HG02588 (cell line): ENCODE results near the gene NTF4.

ENCODE experiments used
- ATAC-seq: cut with Tn5 transposase; IDR thresholded peaks from one replicate; pipeline ENCODE4 v1.9.1; 2021; ENCODE audit warnings: mild to moderate bottlenecking, moderate library complexity; ENCODE audit not compliant: unreplicated experiment

NTF4 gene, protein sequence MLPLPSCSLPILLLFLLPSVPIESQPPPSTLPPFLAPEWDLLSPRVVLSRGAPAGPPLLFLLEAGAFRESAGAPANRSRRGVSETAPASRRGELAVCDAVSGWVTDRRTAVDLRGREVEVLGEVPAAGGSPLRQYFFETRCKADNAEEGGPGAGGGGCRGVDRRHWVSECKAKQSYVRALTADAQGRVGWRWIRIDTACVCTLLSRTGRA

DNA sequence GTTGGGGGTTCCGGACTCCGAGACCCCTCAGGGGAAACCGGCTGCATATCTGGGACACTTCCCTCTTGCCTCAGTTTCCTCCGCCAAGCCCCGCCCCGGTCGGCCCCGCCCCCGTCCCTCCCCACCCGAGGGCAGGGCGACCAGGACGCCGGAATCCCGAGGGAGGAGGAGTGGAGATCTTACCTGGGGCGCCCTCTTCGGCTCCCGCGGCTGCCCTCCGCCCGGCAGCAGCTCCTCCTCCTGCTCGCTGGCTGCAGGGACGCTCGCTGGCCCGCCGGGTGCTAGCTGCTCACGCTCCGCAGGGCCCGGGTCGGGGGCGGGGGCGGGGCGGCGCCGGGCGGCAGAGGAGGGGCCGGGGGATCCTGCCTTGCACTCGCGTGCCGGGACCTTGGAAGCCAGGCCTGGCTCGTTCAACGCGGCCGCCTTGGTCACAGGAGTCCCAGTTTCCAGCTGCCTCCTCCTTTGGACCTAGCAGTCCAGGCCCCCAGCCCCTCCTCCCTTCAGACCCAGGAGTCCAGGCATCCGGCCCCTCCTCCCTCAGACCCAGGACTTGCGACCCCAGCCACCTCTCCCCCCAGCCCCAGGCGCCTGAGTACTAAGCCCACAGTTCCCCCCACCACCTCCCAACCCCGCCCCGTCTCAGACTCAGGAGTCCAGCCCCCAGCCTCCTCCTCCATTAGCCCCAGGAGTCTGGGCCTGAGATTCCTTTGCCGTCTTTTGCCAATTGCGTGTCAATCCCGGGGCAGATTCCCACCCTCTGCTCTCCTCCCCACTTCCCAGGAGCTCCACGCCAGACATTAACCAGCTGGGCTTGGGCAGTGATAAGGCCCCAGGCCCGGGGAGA, at the start of gene NTF4:
NTF4 (minus strand) TSS at position 51 of the 844 bp plus-strand sequence. CDS start 2,821 bp downstream, outside the sequence.
- ATAC-seq, result no peak

DNA sequence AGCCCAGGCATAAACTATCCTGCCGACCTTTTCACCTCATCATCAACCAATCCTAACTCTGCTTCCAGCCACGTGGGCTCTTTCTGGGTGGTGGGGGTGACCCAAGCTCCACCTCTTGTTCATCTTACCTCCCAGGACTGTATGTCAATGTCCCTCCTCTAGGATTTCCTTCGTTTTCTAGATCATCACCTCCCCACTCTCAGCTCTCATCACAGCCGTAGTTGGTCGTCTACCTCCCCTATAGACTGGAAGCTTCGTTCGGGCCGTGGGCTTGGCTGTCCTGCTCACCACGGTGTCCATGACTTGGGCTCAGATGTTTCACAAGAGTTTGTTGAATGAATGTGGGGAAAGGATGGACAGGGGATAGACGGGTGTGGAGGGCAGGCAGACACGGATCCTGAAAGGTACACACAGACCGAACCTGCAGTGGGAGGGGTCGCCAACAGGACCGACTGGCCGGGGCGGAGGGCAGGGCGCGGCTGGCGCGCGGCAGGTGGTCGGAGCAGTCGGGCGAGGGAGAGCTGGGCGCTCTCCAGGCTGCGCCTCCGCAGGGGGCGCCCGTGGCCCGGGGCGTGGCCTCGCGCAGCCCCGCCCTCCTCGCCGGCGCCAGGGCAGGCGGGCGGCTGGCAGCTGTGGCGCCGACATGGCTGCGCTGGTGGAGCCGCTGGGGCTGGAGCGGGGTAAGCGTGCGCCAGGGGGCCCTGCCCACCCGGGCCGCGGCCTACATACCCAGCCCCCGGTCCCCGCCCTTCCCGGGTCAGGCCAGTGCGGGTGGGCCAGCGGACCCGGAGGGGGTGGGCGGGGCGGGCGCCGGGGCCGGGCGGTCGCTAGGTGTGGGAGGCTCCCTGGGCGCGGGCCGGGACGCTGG, 49.4 kb upstream of the NTF4 start, which contains the start of gene LIN7B:
LIN7B (plus strand) TSS at position 609 of the 868 bp plus-strand sequence; CDS start at position 644, 35 bp downstream.
- peak; percentile 42 for ATAC-seq

DNA sequence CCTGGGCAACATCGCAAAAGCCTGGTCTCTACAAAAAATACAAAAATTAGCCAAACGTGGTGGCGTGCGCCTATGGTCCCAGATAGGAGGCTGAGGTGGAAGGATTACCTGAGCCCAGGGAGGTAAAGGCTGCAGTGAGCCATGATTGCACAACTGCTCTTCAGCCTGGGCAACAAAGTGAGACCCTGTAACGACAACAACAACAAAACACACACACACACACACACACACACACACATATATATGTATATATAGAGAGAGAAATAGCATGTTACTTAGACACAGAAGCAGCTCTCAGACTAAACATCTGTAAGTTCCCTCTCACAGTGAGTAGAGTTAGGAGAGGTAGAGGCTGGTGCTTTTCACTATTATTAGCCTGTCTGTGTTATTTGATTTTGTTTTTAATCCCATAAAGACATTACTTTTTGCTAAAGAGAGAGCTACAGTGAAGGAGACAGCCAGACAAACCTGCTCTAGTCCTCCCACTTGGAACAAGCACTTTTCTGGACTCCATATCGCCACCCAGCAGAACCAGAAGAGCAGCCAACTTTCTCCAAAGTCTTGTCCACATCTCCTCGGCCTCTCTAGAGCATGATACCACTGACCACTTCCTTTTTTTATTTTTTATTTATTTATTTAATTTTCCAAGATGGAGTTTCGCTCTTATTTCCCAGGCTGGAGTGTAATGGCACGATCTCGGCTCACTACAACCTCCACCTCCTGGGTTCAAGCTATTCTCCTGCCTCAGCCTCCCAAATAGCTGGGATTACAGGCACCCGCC, 46.8 kb upstream of the NTF4 start:
- ATAC-seq, result no peak

DNA sequence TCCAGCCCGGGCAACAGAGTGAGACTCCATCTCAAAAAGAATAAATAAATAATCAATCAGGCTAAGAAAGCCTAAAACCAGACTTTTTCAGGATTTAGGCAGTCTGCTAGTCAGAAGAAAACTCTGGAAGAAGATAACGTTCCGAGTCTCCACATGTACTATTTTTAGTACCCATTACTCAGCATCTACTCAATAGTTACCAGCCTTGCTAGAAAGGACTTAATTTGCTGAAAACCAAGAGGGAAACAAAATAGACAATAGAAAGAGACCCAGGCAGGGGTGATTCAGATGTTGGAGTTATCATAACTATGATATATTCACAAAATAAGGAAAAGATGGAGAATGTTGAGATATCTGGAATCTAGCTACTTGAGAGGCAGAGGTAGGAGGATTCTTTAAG, 45.9 kb upstream of the NTF4 start:
- no peak for ATAC-seq

DNA sequence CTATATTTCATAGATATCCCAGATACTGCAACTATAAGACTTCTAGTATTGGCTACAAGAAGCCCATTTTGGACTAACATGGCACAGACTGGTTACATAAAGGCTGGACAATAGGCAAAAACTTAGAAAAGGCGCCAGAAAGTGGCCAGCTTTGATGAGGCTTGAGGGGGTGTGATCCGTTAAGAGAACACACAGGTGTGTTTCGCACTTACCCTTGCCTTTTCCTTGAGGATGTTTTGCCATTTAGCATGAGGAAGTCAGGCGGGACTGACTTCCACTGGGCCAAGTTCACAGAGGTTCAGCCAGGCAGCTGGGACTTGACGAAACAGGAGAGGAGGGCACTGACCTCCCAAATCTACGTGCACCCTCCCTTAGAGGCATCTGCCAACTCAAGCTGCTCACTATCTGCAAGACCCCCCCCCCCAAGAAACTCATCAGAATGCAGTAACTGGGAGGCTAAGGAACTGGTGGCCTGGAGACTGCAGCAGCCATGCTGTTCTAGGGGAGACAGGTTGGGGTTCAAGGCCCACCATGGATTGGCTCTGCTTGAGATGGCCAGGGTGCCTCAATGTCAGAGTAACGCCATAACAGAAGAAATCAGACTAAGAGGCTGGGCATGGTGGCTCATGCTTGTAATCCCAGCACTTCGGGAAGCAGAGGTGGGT, 45.1 kb upstream of the NTF4 start:
- ATAC-seq, result no peak

DNA sequence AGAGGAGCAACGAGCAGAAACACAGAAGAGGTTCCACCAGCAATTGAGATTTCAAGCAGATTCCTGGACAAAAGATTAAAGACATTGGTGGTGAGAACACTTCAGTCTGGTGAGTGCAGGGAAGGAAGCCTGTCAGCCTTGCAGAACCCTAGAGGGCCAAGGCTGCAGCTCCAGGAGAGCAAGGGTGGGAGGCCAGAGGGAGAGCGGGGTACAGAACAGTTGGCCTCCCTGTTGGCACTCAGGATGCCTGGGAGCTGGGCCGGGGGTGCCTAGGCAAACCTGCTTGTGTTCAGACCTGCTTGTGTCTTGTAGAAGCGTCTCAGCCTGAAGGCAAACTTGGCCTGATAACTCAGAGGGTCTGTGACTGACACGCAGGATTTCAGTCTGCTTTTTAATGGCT, 44.4 kb upstream of the NTF4 start:
- no peak for ATAC-seq

DNA sequence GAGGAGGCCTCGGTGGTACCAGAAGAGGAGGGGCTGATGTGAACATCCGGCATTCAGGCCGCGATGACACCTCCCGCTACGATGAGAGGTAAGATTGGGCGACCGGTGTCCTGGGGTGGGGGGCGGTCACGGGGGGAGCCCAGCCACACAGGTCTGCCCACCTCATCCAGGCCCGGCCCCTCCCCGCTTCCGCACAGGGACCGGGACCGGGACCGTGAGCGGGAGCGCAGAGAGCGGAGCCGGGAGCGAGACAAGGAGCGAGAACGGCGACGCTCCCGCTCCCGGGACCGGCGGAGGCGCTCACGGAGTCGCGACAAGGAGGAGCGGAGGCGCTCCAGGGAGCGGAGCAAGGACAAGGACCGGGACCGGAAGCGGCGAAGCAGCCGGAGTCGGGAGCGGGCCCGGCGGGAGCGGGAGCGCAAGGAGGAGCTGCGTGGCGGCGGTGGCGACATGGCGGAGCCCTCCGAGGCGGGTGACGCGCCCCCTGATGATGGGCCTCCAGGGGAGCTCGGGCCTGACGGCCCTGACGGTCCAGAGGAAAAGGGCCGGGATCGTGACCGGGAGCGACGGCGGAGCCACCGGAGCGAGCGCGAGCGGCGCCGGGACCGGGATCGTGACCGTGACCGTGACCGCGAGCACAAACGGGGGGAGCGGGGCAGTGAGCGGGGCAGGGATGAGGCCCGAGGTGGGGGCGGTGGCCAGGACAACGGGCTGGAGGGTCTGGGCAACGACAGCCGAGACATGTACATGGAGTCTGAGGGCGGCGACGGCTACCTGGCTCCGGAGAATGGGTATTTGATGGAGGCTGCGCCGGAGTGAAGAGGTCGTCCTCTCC, 43.2 kb upstream of the NTF4 start:
- ATAC-seq, result no peak

DNA sequence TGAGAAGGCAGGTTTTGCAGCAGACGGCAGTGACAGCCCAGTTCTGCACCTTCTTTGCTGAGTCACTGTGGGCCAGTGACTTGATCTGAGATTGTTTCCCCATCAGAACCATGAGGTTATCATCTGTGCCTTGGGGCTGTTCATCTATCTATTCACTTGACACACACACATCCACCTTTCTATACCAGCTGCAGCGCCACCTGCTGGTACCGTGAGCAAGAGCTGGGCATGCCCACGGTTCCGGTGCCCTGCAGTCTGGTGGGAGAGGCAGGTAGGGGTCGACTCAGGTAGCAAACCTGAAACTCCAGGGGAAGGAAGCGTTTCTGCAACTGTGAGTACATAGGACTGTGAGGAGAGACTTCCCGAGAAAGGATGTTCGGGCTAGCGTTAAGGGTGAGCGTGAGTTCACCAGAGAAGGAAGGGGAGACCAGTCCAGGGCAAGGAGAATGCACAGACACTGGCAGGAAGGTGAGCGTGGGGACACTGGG, 42.1 kb upstream of the NTF4 start:
- ATAC-seq, result no peak

DNA sequence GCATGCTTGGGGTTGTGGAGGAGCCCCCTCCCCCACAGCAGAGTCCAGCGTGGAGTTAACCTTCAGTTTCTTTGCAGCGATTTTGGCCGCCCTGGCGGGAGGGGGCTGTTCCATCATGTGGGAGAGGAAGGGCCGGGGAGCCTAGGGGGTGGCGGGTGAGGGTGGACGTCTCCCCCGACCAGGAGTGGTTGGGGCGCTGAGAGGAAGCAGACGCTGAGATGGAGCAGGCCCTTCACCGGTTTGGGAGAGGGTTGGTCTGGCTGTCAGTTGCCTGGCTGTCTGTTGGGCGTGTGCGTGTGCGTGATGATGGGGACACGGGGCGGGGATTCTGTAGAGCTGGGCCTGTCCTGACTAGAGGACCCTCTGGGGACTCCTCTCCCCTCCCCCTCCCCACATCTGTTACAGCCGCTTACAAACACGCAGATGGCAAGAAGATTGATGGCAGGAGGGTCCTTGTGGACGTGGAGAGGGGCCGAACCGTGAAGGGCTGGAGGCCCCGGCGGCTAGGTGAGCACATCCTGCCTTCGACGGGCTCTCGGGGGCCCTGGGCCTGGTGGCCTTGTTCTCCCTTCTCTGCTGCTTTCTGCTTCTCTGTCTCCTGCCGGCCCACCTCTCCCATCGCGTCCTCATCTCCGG, 39.7 kb upstream of the NTF4 start:
- no peak for ATAC-seq

DNA sequence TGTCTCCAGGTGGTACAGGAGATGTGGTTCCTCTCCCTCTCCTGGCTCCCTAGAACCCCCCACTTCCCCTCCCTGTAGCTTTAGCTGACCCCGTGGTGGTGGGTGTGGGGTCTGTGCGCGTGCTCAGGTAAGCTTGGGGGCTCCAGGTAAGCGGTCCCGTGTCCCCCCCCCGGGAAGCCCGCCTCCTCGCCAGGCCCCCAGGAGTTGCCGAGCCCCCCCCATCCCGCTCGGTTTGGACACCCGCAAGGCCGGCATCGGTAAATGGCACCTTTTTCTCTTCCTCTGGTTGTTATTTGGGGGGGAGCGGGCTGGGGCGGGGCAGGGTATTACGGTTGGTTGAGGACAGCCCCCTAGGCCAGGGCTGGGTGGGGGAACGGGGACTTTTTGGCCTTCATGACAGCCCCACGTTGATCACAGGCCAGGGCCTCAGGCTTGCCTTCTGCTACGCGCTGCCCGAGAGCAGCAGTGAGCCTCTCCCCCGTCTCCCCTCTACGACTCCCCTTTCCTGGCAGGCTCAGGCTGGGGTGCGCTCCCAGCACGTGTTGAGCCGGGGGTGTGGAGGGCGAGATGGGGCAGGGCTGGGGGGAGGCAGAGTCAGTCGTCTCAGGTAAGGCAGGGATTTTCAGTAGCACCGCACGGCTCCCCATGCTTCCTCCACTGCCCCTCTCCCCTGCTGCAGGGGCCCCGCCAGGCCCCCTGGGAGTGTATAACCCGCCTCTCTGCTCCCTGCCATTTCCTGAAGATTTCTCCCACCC, 38.9 kb upstream of the NTF4 start:
- ATAC-seq, result no peak

DNA sequence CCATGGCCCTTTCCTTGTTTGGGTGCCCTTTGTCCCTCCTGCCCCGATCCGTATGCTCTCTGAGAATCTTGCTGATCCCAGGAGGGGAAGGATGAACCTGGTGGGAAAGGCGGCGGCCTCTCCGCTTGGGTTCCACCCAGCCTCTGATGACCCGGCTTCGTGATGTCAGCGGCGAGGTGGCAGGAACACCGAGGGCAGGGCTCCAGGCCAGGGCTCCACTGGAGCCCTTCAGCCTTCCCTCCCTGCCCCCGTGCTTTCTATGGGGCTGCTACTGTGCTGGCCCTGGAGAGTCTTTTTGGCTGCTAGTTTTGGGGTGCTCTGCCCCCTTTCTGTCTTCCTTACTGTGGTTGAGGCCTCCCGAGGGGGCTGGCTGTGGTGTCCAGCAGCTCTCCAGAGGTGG, 37.7 kb upstream of the NTF4 start:
- no peak for ATAC-seq

DNA sequence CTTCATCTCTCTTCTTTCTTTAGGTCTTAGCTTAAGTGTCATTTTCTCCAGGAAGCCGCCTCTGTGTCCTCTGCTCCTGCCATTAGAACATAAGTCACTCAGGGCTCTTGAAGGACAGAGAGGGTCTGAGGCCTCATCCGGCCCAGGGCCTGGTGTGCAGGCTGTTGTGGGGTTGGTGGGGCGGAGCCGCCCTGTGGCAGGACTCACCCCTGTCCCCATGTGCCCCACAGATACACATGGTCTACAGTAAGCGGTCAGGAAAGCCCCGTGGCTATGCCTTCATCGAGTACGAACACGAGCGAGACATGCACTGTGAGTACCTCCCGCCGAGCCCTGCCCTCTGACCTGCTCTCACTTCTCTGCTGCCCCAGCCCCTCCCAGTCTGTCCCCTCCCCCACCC, 36.5 kb upstream of the NTF4 start:
- ATAC-seq, result no peak

DNA sequence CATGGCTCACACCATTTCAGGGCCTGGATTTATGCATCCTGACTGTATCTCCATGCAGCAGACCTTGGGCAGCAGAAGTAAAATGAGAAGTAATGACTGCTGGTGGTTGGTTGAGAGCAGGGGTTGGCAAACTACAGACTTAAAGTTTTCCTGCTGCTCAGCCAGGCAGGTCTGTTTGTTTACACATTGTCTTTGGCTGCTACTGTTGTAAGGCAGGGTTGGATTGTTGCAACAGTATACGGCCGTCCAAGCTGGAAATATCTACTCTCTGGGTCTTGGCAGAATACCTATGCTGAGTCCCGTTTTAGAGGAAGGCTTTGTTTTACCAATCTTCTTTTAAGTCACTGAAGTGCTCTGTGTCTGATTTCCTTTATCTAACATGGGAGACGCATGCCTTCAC, 34.2 kb upstream of the NTF4 start:
- ATAC-seq, result no peak

DNA sequence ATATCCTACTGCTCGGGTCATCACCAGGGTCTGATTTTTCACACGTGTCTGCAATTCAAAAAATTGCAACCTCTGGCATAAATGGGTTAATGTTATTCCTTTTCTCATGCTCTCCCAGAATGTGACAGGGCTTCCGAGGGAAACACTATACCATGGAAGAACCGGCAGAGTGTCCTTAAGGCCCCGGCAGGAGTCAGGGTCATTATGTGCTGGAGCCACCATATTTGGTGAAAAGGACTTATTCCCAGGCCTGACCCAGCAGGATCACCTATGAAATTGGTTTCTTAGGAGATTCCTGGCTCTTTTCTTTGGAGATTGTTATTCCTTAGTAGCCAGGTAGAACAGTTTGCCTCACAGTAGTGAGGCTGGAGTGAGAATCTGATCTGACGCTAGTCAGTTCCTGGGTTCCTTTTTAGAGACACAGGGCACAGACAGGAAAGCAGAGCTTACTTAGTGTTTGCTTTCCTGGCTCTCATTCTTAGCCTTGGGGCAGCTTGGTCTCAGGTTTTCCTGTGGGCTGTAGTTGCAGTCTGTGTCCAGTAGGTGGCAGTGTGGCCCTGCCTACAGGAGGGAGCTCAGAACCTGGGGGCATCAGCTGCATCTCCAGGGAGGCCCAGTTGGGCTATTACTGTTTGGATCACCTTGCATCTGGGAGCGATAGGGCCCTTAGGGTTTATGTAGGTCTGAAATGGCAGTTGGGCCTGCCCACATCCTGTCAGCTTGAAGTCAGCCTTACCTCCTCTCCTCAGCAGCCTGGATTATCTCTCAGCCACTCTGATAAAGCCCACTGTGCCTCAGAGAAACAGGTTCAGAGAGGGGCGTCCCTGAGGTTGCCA, 33.1 kb upstream of the NTF4 start:
- ATAC-seq, result no peak

DNA sequence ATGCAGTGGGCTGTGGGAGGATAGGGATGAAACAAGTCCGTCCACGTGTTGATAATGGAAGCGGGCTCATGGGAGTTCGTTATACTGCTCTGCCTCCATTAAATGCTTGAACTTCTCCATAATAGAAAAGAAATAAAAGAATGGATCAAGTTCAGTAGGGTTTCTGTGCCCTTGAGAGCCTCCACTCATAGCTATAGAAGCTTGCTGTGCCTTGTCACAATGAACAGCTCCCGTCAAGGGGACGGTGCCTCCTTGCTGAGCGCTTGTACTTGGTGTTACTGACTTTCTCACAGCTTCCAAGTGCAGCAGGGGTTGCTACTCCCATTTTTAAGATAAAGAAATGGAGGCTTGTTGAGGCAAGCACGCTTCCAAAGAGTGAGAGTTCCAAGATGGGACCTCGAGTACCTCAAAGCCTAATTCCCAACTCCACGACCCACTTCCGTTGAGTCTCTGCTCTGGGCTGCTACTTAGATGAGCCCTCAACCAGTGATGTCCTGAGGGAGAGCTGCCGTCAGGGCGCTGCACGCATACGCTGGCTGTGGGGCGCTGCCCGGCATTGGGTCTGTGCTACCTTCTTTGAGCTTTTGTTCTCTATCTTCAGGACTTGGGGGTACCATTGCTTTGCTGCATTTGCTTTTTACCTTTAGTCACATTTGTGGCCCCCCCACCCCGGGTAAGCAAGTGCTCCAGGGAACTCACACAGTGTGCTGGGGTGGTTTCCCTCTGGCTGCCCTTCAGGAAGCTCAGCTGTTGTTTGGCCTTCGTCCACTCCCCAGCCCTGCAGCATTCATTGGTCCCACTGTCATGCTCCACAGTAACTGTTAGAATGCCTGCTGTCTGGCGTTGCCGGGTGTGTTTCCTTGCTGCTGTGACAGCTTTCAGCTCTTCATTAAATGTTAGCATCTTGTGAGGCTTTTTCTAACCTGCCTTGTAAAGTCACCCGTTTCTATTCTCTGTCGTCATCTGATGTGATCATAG, 30.2 kb upstream of the NTF4 start:
- no peak for ATAC-seq

DNA sequence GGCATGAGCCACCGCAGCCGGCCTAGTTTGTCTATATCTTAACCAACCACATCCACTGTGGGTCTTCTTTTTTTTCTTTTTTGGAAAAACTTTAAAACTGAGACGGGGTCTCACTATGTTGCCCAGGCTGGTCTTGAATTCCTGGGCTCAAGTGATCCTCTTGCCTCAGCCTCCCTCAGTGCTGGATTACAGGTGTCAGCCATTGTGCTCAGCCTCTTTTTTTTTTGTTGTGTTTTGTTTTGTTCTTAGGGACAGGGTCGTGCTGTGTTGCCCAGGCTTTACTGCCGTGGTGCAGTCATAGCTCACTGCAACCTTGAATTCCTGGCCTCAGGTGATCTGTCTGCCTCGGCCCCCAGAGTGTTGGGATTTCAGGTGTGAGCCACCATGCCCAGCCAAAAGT, 28.1 kb upstream of the NTF4 start:
- ATAC-seq, result no peak
